ENCODE measurements around the gene CDH23. TPM values are rescaled to one million over a fixed set of nuclear protein-coding genes. Genes with fewer than 3 reads are reported as not detected.

CDH23 gene
- total and polyA plus RNA-seq, 9 of the 15 experiments (the other 6 are each of a cell fraction or from before 2014, with no cell fraction given): 0.18 to 1.2 (median 0.47) TPM

GRCh38 chr10:71481746-71482410, 85.2 kb downstream of the CDH23 start:
- CTCF ChIA-PET (ENCODE audit: low intra/inter-chr PET ratio): no interaction called here
- Histone ChIP-seq H3K36me3 (ENCODE audit: control insufficient read depth, insufficient read depth, low read length) (no peaks in the 10 kb centered on the region), H2AFZ (ENCODE audit: low read depth, low read length) (no peak overlapping the region), H3K9me1 (ENCODE audit: control insufficient read depth, insufficient read depth, low read length) (no peaks in the 10 kb centered on the region), H3K27ac (ENCODE audit: extremely low read depth, low read depth, low read length) (no peak overlapping the region), H3K4me2 (ENCODE audit: insufficient read depth, low read length) (no peak overlapping the region), H3K79me2 (ENCODE audit: control insufficient read depth, insufficient read depth, low read length) (no peaks in the 10 kb centered on the region), H3K27me3 (ENCODE audit: control insufficient read depth in 2 of 2, insufficient read depth in 2 of 2, low read length in 2 of 2) (peaks cover 52 to 73% of the 10 kb centered on the region in 2 experiments; a peak in 4 of 5 replicates), H4K20me1 (replicated peaks; ENCODE audit: control insufficient read depth, insufficient read depth, low read length) (peaks cover 9% of the 10 kb centered on the region), H3K4me3 (no peak overlapping the region), H3K9me3 (replicated peaks; ENCODE audit: control insufficient read depth, insufficient read depth, low read depth, low read length) (no peaks in the 10 kb centered on the region), H3K9ac (ENCODE audit: insufficient read depth in 1 of 2, low read depth in 2 of 2, low read length in 2 of 2) (no peak overlapping the region), H3K4me1 (replicated peaks in 1 of 2; ENCODE audit: control insufficient read depth in 2 of 2, insufficient read depth in 2 of 2, low read length in 2 of 2) (no peaks in the 10 kb centered on the region)
- ATAC-seq (no peak), FAIRE-seq (no peak), DNase-seq (ENCODE audit: extremely low read depth in 1 of 4, low spot score in 3 of 4) (no peak)
- POLR2A ChIA-PET: interaction anchor here (0.5 to 1.3 kb wide), 2 partner anchors 13 to 264 kb away, joined by 3 to 6 read pairs; no protein-coding TSS in a partner anchor
- no TSS peak for BruUV-seq (replicated peaks)
- 3% methylated on average over 13 of the region's 13 CpGs for WGBS (ENCODE audit: insufficient coverage, low coverage, missing lambda C conversion rate)
- intact Hi-C loops (cut with micrococcal nuclease): loop anchor here (5.0 kb wide), 1 partner anchor 165 kb away; the partner anchor contains the start of gene SLC29A3
- TF ChIP-seq ZNF445 (CRISPR knock-in tag; IDR thresholded peaks at IDR 0.05; ENCODE audit: low read depth): no peak
- TF ChIP-seq POLR3A (IDR thresholded peaks at IDR 0.05; ENCODE audit: borderline replicate concordance, extremely low read depth, insufficient read depth, insufficient read length): no peak
- no peak for TF ChIP-seq MCM5 (IDR thresholded peaks at IDR 0.05; ENCODE audit: low read depth)
- TF ChIP-seq SMAD1 (IDR thresholded peaks at IDR 0.05; ENCODE audit: low read depth, low read length, partially characterized antibody): no peak
- no peak for TF ChIP-seq HMBOX1 (IDR thresholded peaks at IDR 0.05)
- no peak for TF ChIP-seq EP300 (IDR thresholded peaks at IDR 0.05; ENCODE audit: low read length)
- no peak for TF ChIP-seq STAT5B (CRISPR knock-in tag; IDR thresholded peaks at IDR 0.05)
- TF ChIP-seq UBTF (IDR thresholded peaks at IDR 0.05; ENCODE audit: borderline replicate concordance in 1 of 2, low read depth in 2 of 2, low read length in 2 of 2): no peak
- no peak for TF ChIP-seq ZNF764 (CRISPR knock-in tag; IDR thresholded peaks at IDR 0.05; ENCODE audit: low read depth)
- TF ChIP-seq ZKSCAN3 (CRISPR knock-in tag; IDR thresholded peaks at IDR 0.05): no peak
- TF ChIP-seq SLC30A9 (CRISPR knock-in tag; IDR thresholded peaks at IDR 0.05): no peak
- no peak for TF ChIP-seq TCF7 (IDR thresholded peaks at IDR 0.05; ENCODE audit: borderline replicate concordance)
- TF ChIP-seq TAL1 (IDR thresholded peaks at IDR 0.05): no peak
- no peak for TF ChIP-seq ZNF707 (CRISPR knock-in tag; conservative IDR thresholded peaks at IDR 0.05)
- TF ChIP-seq ETV1 (tag; conservative IDR thresholded peaks at IDR 0.05; ENCODE audit: low read depth): no peak
- TF ChIP-seq MAX (CRISPR knock-in tag; IDR thresholded peaks at IDR 0.05): no peak
- in situ Hi-C loops (cut with MboI): no loop called here
